ENCODE data around the gene PRKCQ.
A peak's percentile ranks its signal among the peaks of the same experiment; 100 is the strongest.

The PRKCQ gene

GRCh38 chr10:6407034-6407721 lies 172.9 kb downstream of the PRKCQ start:
- no peak for TF ChIP-seq CTCF (conservative IDR thresholded peaks at IDR 0.05; ENCODE audit: low read depth, low read length)
- no peak overlapping the region for H3K4me3 ChIP-seq (ENCODE audit: low read length)
- no peak for DNase-seq (ENCODE audit: low read depth)

- no peak overlapping the region for H3K4me3 ChIP-seq (ENCODE audit: low read length)
- DNase-seq (ENCODE audit: low read depth): no peak
- peak; percentile 58 for TF ChIP-seq CTCF (conservative IDR thresholded peaks at IDR 0.05; ENCODE audit: low read depth, low read length)
These were observed 173.6 kb downstream of the PRKCQ start for GRCh38 chr10:6406220-6407033.

GRCh38 chr10:6405713-6406112 lies 174.4 kb downstream of the PRKCQ start:
- no peak for TF ChIP-seq CTCF (conservative IDR thresholded peaks at IDR 0.05; ENCODE audit: low read depth, low read length)
- no peak overlapping the region for H3K4me3 ChIP-seq (ENCODE audit: low read length)
- no peak for DNase-seq (ENCODE audit: low read depth)

GRCh38 chr10:6404127-6405072 lies 175.7 kb downstream of the PRKCQ start:
- no peak for DNase-seq (ENCODE audit: low read depth)
- TF ChIP-seq CTCF (conservative IDR thresholded peaks at IDR 0.05; ENCODE audit: low read depth, low read length): no peak
- no peak overlapping the region for H3K4me3 ChIP-seq (ENCODE audit: low read length)

GRCh38 chr10:6402960-6403359 lies 177.1 kb downstream of the PRKCQ start:
- no peak for DNase-seq (ENCODE audit: low read depth)
- TF ChIP-seq CTCF (conservative IDR thresholded peaks at IDR 0.05; ENCODE audit: low read depth, low read length): no peak
- H3K4me3 ChIP-seq (ENCODE audit: low read length): no peak overlapping the region

GRCh38 chr10:6402349-6402709 lies 177.7 kb downstream of the PRKCQ start:
- TF ChIP-seq CTCF (conservative IDR thresholded peaks at IDR 0.05; ENCODE audit: low read depth, low read length): no peak
- no peak overlapping the region for H3K4me3 ChIP-seq (ENCODE audit: low read length)
- no peak for DNase-seq (ENCODE audit: low read depth)

Data from retinal pigment epithelial cell (primary cell).